HepG2 (cell line): Measurements from ENCODE around the gene PGAP3. TPM values are rescaled to one million over a fixed set of nuclear protein-coding genes. Genes with fewer than 3 reads are reported as not detected.
A peak's percentile ranks its signal among the peaks of the same experiment; 100 is the strongest.

Source experiments
- CHCHD3 ChIP-seq: sonication (generic); formaldehyde crosslinking; IDR thresholded peaks from 2 replicates; pipeline ENCODE4 v1.8.0; 2022; ENCODE audit warnings: mild to moderate bottlenecking, missing genetic modification reagents, moderate library complexity
- CREBL2 ChIP-seq: sonication (generic); formaldehyde crosslinking; IDR thresholded peaks from 2 replicates; pipeline ENCODE4 v1.8.1; 2023; ENCODE audit warnings: missing genetic modification reagents, mild to moderate bottlenecking, borderline replicate concordance
- GATAD1 ChIP-seq: IDR thresholded peaks from 2 replicates; pipeline ENCODE4 v1.6.1; 2016; ENCODE audit warnings: missing genetic modification reagents, missing compliant biosample characterization
- HHEX ChIP-seq: IDR thresholded peaks from 2 replicates; pipeline ENCODE4 v1.6.1; 2016; ENCODE audit warnings: control low read depth
- HNF1A ChIP-seq, 2 experiments: sonication (generic) in 1 of 2; formaldehyde crosslinking in 1 of 2; IDR thresholded peaks; 2 replicates each; pipeline versions ENCODE4 v1.4.0 to v1.6.1; 2016 to 2020; ENCODE audit warnings: borderline replicate concordance in 1 of 2, low read depth in 1 of 2, mild to moderate bottlenecking in 1 of 2, missing genetic modification reagents in 1 of 2
- HNF4G ChIP-seq, 2 experiments: sonication (generic) in 1 of 2; formaldehyde crosslinking in 1 of 2; IDR thresholded peaks; 2 replicates each; pipeline versions ENCODE4 v1.4.0 to v1.6.1; 2011 to 2020; ENCODE audit warnings: borderline replicate concordance in 2 of 2, low read depth in 2 of 2, mild to moderate bottlenecking in 2 of 2, low read length in 1 of 2, missing genetic modification reagents in 1 of 2, moderate library complexity in 1 of 2
- IKZF1 ChIP-seq: fragments of 450-650 bp; IDR thresholded peaks from 2 replicates; pipeline ENCODE4 v1.7.1; 2016
- MIER3 ChIP-seq: IDR thresholded peaks from 2 replicates; pipeline ENCODE4 v1.6.1; 2016; ENCODE audit warnings: missing compliant biosample characterization, borderline replicate concordance
- PAX8 ChIP-seq: sonication (generic); formaldehyde crosslinking; IDR thresholded peaks from 2 replicates; pipeline ENCODE4 v1.8.0; 2022; ENCODE audit warnings: mild to moderate bottlenecking, missing genetic modification reagents, borderline replicate concordance
- PHF5A ChIP-seq: IDR thresholded peaks from one replicate; pipeline ENCODE4 v1.6.1; 2018; ENCODE audit warnings: low read depth, missing genetic modification reagents; ENCODE audit not compliant: unreplicated experiment
- TBL1XR1 ChIP-seq: fragments of 150-350 bp; IDR thresholded peaks from 2 replicates; pipeline ENCODE4 v1.6.1; 2014; ENCODE audit warnings: borderline replicate concordance, low read length; ENCODE audit not compliant: partially characterized antibody
- ZBTB38 ChIP-seq: sonication (generic); formaldehyde crosslinking; IDR thresholded peaks from 2 replicates; pipeline ENCODE4 v1.5.1; 2020; ENCODE audit warnings: mild to moderate bottlenecking, missing genetic modification reagents
- ZC3H4 ChIP-seq: sonication (generic); formaldehyde crosslinking; IDR thresholded peaks from 2 replicates; pipeline ENCODE4 v1.4.0; 2020; ENCODE audit warnings: missing genetic modification reagents, borderline replicate concordance
- ZFP36L1 ChIP-seq: sonication (generic); formaldehyde crosslinking; IDR thresholded peaks from 2 replicates; pipeline ENCODE4 v1.8.0; 2022; ENCODE audit warnings: mild to moderate bottlenecking, missing genetic modification reagents, moderate library complexity
- ZNF12 ChIP-seq: sonication (generic); formaldehyde crosslinking; IDR thresholded peaks from 2 replicates; pipeline ENCODE4 v1.5.0; 2020; ENCODE audit warnings: missing genetic modification reagents
- ZNF121 ChIP-seq: sonication (generic); formaldehyde crosslinking; IDR thresholded peaks from 2 replicates; pipeline ENCODE4 v1.5.0; 2020; ENCODE audit warnings: mild to moderate bottlenecking, missing genetic modification reagents
- ZNF333 ChIP-seq: sonication (generic); formaldehyde crosslinking; IDR thresholded peaks from 2 replicates; pipeline ENCODE4 v1.4.0; 2020; ENCODE audit warnings: mild to moderate bottlenecking, missing genetic modification reagents, borderline replicate concordance
- ZNF33A ChIP-seq: sonication (generic); formaldehyde crosslinking; IDR thresholded peaks from 2 replicates; pipeline ENCODE4 v1.5.1; 2020; ENCODE audit warnings: missing genetic modification reagents, mild to moderate bottlenecking, moderate library complexity, borderline replicate concordance
- ZNF34 ChIP-seq: sonication (generic); formaldehyde crosslinking; IDR thresholded peaks from 2 replicates; pipeline ENCODE4 v1.4.0; 2020; ENCODE audit warnings: mild to moderate bottlenecking, missing genetic modification reagents, borderline replicate concordance
- ZNF414 ChIP-seq: sonication (generic); formaldehyde crosslinking; IDR thresholded peaks from 2 replicates; pipeline ENCODE4 v1.5.0; 2020; ENCODE audit warnings: missing genetic modification reagents
- ZNF484 ChIP-seq: sonication (generic); formaldehyde crosslinking; IDR thresholded peaks from 2 replicates; pipeline ENCODE4 v1.5.1; 2020; ENCODE audit warnings: mild to moderate bottlenecking, low read depth, missing genetic modification reagents, borderline replicate concordance
- ZNF550 ChIP-seq: sonication (generic); formaldehyde crosslinking; IDR thresholded peaks from 2 replicates; pipeline ENCODE4 v1.4.0; 2020; ENCODE audit warnings: mild to moderate bottlenecking, missing genetic modification reagents, borderline replicate concordance
- ZSCAN31 ChIP-seq: sonication (generic); formaldehyde crosslinking; IDR thresholded peaks from 2 replicates; pipeline ENCODE4 v1.5.0; 2020; ENCODE audit warnings: low read depth, mild to moderate bottlenecking, missing genetic modification reagents
- polyA plus RNA-seq, 8 experiments: library from polyadenylated mRNA; depleted of rRNA in 3 of 8; stranded (reverse) in 7 of 8; unstranded in 1 of 8; fragments of >200 nt; fragmentation: Illumina TruSeq in 4 of 8; extraction: Trizol in 4 of 8; gene quantifications; 2 replicates each; pipeline versions ENCODE4 v1.2.1 to v1.2.3, GENCODE V29; 2011 to 2016; ENCODE audit warnings: low read depth in 4 of 8, missing spikeins in 1 of 8, mixed read lengths in 1 of 8; ENCODE audit not compliant: insufficient read depth in 1 of 8
- total RNA-seq, 5 experiments: library from RNA; depleted of rRNA; stranded (reverse); fragments of >200 nt; fragmentation: Illumina TruSeq; extraction: Trizol; gene quantifications; 2 replicates each; pipeline ENCODE4 v1.2.3, GENCODE V29; 2016; ENCODE audit warnings: low read depth in 1 of 5
- TF ChIP-seq, protein P1 (sequence below): sonication (generic); formaldehyde crosslinking; IDR thresholded peaks from 2 replicates; pipeline ENCODE4 v1.8.1; 2022; ENCODE audit warnings: mild to moderate bottlenecking, missing genetic modification reagents

The PGAP3 gene
- total and polyA plus RNA-seq, 2 of the 13 experiments (the other 11 are each of a cell fraction or from before 2014, with no cell fraction given): 11.9 to 14.6 TPM

GRCh38 chr17:39653662-39654331, 34.1 kb downstream of the PGAP3 start (continued):
- TF ChIP-seq ZNF414 (CRISPR knock-in tag) (no peak), ZNF12 (CRISPR knock-in tag) (0 out of 2 replicates have a peak, but pooled peaks have one; percentile 40), ZSCAN31 (CRISPR knock-in tag) (no peak), ZNF121 (CRISPR knock-in tag) (no peak), ZBTB38 (CRISPR knock-in tag) (no peak), GATAD1 (CRISPR knock-in tag) (no peak; the same call in 1 of the 2 replicates), HNF1A (IDR thresholded peaks at IDR 0.05; ENCODE audit: low read depth) (no peak), HNF1A (CRISPR knock-in tag; IDR thresholded peaks at IDR 0.05; ENCODE audit: borderline replicate concordance) (peak; percentile 28; the same call in 1 of the 2 replicates), ZC3H4 (CRISPR knock-in tag) (no peak), CHCHD3 (CRISPR knock-in tag) (no peak), HHEX (CRISPR knock-in tag) (no peak), ZFP36L1 (no peak), CREBL2 (CRISPR knock-in tag) (no peak), TBL1XR1 (peak; percentile 53), MIER3 (CRISPR knock-in tag) (no peak), PAX8 (CRISPR knock-in tag) (no peak), IKZF1 (no peak), HNF4G (IDR thresholded peaks at IDR 0.05; ENCODE audit: borderline replicate concordance, low read depth, low read length) (peak; percentile 59; the same call in 1 of the 2 replicates), HNF4G (CRISPR knock-in tag; IDR thresholded peaks at IDR 0.05; ENCODE audit: borderline replicate concordance, low read depth) (peak; percentile 70; the same call in 1 of the 2 replicates), ZNF33A (CRISPR knock-in tag) (no peak), PHF5A (CRISPR knock-in tag) (no peak), ZNF484 (CRISPR knock-in tag) (no peak), ZNF34 (no peak), ZNF333 (CRISPR knock-in tag) (peak; percentile 45; the same call in 1 of the 2 replicates), ZNF550 (CRISPR knock-in tag) (no peak)
- TF ChIP-seq, protein P1, sequence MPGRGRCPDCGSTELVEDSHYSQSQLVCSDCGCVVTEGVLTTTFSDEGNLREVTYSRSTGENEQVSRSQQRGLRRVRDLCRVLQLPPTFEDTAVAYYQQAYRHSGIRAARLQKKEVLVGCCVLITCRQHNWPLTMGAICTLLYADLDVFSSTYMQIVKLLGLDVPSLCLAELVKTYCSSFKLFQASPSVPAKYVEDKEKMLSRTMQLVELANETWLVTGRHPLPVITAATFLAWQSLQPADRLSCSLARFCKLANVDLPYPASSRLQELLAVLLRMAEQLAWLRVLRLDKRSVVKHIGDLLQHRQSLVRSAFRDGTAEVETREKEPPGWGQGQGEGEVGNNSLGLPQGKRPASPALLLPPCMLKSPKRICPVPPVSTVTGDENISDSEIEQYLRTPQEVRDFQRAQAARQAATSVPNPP (CRISPR knock-in tag): no peak
